HepG2 (cell line): ENCODE data around the gene COPS6. TPM values are rescaled to one million over a fixed set of nuclear protein-coding genes. Genes with fewer than 3 reads are reported as not detected.

Experiments
- ARHGAP35 ChIP-seq: sonication (generic); formaldehyde crosslinking; IDR thresholded peaks from 2 replicates; pipeline ENCODE4 v1.9.0; 2022; ENCODE audit warnings: mild to moderate bottlenecking, inconsistent platforms, moderate library complexity, missing genetic modification reagents, borderline replicate concordance
- ARNT ChIP-seq: fragments of 450-650 bp; IDR thresholded peaks from 2 replicates; pipeline ENCODE4 v1.6.1; 2017
- ATF5 ChIP-seq: sonication (generic); formaldehyde crosslinking; IDR thresholded peaks from 2 replicates; pipeline ENCODE4 v1.4.0; 2020; ENCODE audit warnings: mild to moderate bottlenecking, low read depth, missing genetic modification reagents
- CSRNP2 ChIP-seq: sonication (generic); formaldehyde crosslinking; conservative IDR thresholded peaks from 2 replicates; pipeline ENCODE4 v1.8.0; 2022; ENCODE audit warnings: low read depth, missing genetic modification reagents
- DNMT1 ChIP-seq: sonication (generic); formaldehyde crosslinking; IDR thresholded peaks from 2 replicates; pipeline ENCODE4 v1.5.1; 2020; ENCODE audit warnings: mild to moderate bottlenecking, missing genetic modification reagents
- GATAD1 ChIP-seq: IDR thresholded peaks from 2 replicates; pipeline ENCODE4 v1.6.1; 2016; ENCODE audit warnings: missing genetic modification reagents, missing compliant biosample characterization
- HNF4G ChIP-seq, 2 experiments: sonication (generic) in 1 of 2; formaldehyde crosslinking in 1 of 2; IDR thresholded peaks; 2 replicates each; pipeline versions ENCODE4 v1.4.0 to v1.6.1; 2011 to 2020; ENCODE audit warnings: borderline replicate concordance in 2 of 2, low read depth in 2 of 2, mild to moderate bottlenecking in 2 of 2, low read length in 1 of 2, missing genetic modification reagents in 1 of 2, moderate library complexity in 1 of 2
- MAFG ChIP-seq: sonication (generic); formaldehyde crosslinking; IDR thresholded peaks from 2 replicates; pipeline ENCODE4 v1.5.1; 2020; ENCODE audit warnings: mild to moderate bottlenecking, missing genetic modification reagents
- MZF1 ChIP-seq: sonication (generic); formaldehyde crosslinking; IDR thresholded peaks from 2 replicates; pipeline ENCODE4 v1.8.1; 2023; ENCODE audit warnings: mild to moderate bottlenecking, missing genetic modification reagents, borderline replicate concordance
- NFKBIZ ChIP-seq: IDR thresholded peaks from 2 replicates; pipeline ENCODE4 v1.6.1; 2018; ENCODE audit warnings: missing genetic modification reagents, missing compliant biosample characterization
- NONO ChIP-seq, 2 experiments: fragments of 450-650 bp in 1 of 2; sonication (generic) in 1 of 2; formaldehyde crosslinking in 1 of 2; IDR thresholded peaks in 1 of 2; conservative IDR thresholded peaks in 1 of 2; 2 replicates each; pipeline versions ENCODE4 v1.6.1 to v1.8.0; 2017 to 2022; ENCODE audit warnings: mild to moderate bottlenecking in 1 of 2, missing genetic modification reagents in 1 of 2, moderate library complexity in 1 of 2
- NR2F2 ChIP-seq: IDR thresholded peaks from 2 replicates; pipeline ENCODE4 v1.6.1; 2012; ENCODE audit warnings: low read depth, inconsistent platforms, borderline replicate concordance
- RBM39 ChIP-seq: fragments of 200-400 bp; formaldehyde crosslinking; IDR thresholded peaks from one replicate; pipeline ENCODE4 v1.6.1; 2018; ENCODE audit warnings: antibody characterized with exemption, mild to moderate bottlenecking, low read depth, low read length; ENCODE audit not compliant: poor library complexity, severe bottlenecking
- RXRA ChIP-seq: sonication (generic); formaldehyde crosslinking; IDR thresholded peaks from 2 replicates; pipeline ENCODE4 v1.5.1; 2020; ENCODE audit warnings: missing genetic modification reagents
- ZMYM4 ChIP-seq: sonication (generic); formaldehyde crosslinking; IDR thresholded peaks from 2 replicates; pipeline ENCODE4 v1.8.1; 2023; ENCODE audit warnings: mild to moderate bottlenecking, missing genetic modification reagents
- ZNF12 ChIP-seq: sonication (generic); formaldehyde crosslinking; IDR thresholded peaks from 2 replicates; pipeline ENCODE4 v1.5.0; 2020; ENCODE audit warnings: missing genetic modification reagents
- ZNF713 ChIP-seq: sonication (generic); formaldehyde crosslinking; IDR thresholded peaks from 2 replicates; pipeline ENCODE4 v1.4.0; 2020; ENCODE audit warnings: mild to moderate bottlenecking, missing genetic modification reagents
- ZNF720 ChIP-seq: sonication (generic); formaldehyde crosslinking; IDR thresholded peaks from 2 replicates; pipeline ENCODE4 v1.4.0; 2020; ENCODE audit warnings: missing genetic modification reagents
- ZNF761 ChIP-seq: sonication (generic); formaldehyde crosslinking; conservative IDR thresholded peaks from 2 replicates; pipeline ENCODE4 v1.4.0; 2020; ENCODE audit warnings: mild to moderate bottlenecking, missing genetic modification reagents
- ZNF790 ChIP-seq: sonication (generic); formaldehyde crosslinking; IDR thresholded peaks from 2 replicates; pipeline ENCODE4 v1.8.0; 2022; ENCODE audit warnings: missing genetic modification reagents, mild to moderate bottlenecking, borderline replicate concordance
- ZNF850 ChIP-seq: sonication (generic); formaldehyde crosslinking; conservative IDR thresholded peaks from 2 replicates; pipeline ENCODE4 v1.9.0; 2021; ENCODE audit warnings: mild to moderate bottlenecking, missing genetic modification reagents
- ZSCAN9 ChIP-seq: IDR thresholded peaks from 2 replicates; pipeline ENCODE4 v1.6.1; 2016; ENCODE audit warnings: borderline replicate concordance
- polyA plus RNA-seq, 8 experiments: library from polyadenylated mRNA; depleted of rRNA in 3 of 8; stranded (reverse) in 7 of 8; unstranded in 1 of 8; fragments of >200 nt; fragmentation: Illumina TruSeq in 4 of 8; extraction: Trizol in 4 of 8; gene quantifications; 2 replicates each; pipeline versions ENCODE4 v1.2.1 to v1.2.3, GENCODE V29; 2011 to 2016; ENCODE audit warnings: low read depth in 4 of 8, missing spikeins in 1 of 8, mixed read lengths in 1 of 8; ENCODE audit not compliant: insufficient read depth in 1 of 8
- total RNA-seq, 5 experiments: library from RNA; depleted of rRNA; stranded (reverse); fragments of >200 nt; fragmentation: Illumina TruSeq; extraction: Trizol; gene quantifications; 2 replicates each; pipeline ENCODE4 v1.2.3, GENCODE V29; 2016; ENCODE audit warnings: low read depth in 1 of 5
- TF ChIP-seq, protein P1 (sequence below), 2 experiments: sonication (generic) in 1 of 2; formaldehyde crosslinking in 1 of 2; IDR thresholded peaks; 2 replicates each; pipeline versions ENCODE4 v1.4.0 to v1.6.1; 2018 to 2020; ENCODE audit warnings: missing genetic modification reagents in 2 of 2, borderline replicate concordance in 1 of 2, low read depth in 1 of 2, mild to moderate bottlenecking in 1 of 2, missing biosample characterization in 1 of 2
- TF ChIP-seq, protein P2 (sequence below): sonication (generic); formaldehyde crosslinking; IDR thresholded peaks from 2 replicates; pipeline ENCODE4 v1.9.0; 2021; ENCODE audit warnings: missing genetic modification reagents, mild to moderate bottlenecking, borderline replicate concordance

Gene COPS6
- total and polyA plus RNA-seq, 2 of the 13 experiments (the other 11 are each of a cell fraction or from before 2014, with no cell fraction given): 33.4 to 117 TPM

- TF ChIP-seq DNMT1 (CRISPR knock-in tag) (0 out of 2 replicates have a peak, but pooled peaks have one; percentile 21), CSRNP2 (no peak), GATAD1 (CRISPR knock-in tag) (peak; percentile 96), ARNT (no peak), NONO (IDR thresholded peaks at IDR 0.05) (no peak), NONO (CRISPR knock-in tag; conservative IDR thresholded peaks at IDR 0.05) (peak; percentile 99), HNF4G (IDR thresholded peaks at IDR 0.05; ENCODE audit: borderline replicate concordance, low read depth, low read length) (peak; percentile 58; the same call in 1 of the 2 replicates), HNF4G (CRISPR knock-in tag; IDR thresholded peaks at IDR 0.05; ENCODE audit: borderline replicate concordance, low read depth) (0 out of 2 replicates have a peak, but pooled peaks have one; percentile 41), ZMYM4 (CRISPR knock-in tag) (peak; percentile 86), ZNF713 (no peak), RXRA (CRISPR knock-in tag) (peak; percentile 84), NFKBIZ (CRISPR knock-in tag) (peak; percentile 83), RBM39 (peak; percentile 89), ZNF850 (CRISPR knock-in tag) (0 out of 2 replicates have a peak, but pooled peaks have one; percentile 12), ATF5 (CRISPR knock-in tag) (no peak), ZSCAN9 (CRISPR knock-in tag) (peak; percentile 92), ZNF790 (CRISPR knock-in tag) (0 out of 2 replicates have a peak, but pooled peaks have one; percentile 38), MAFG (peak; percentile 100), ARHGAP35 (no peak; the same call in 1 of the 2 replicates), ZNF12 (CRISPR knock-in tag) (peak; percentile 20; the same call in 1 of the 2 replicates), ZNF761 (CRISPR knock-in tag) (no peak), MZF1 (no peak), ZNF720 (CRISPR knock-in tag) (no peak), NR2F2 (peak; percentile 41; the same call in 1 of the 2 replicates)
- TF ChIP-seq, protein P1, sequence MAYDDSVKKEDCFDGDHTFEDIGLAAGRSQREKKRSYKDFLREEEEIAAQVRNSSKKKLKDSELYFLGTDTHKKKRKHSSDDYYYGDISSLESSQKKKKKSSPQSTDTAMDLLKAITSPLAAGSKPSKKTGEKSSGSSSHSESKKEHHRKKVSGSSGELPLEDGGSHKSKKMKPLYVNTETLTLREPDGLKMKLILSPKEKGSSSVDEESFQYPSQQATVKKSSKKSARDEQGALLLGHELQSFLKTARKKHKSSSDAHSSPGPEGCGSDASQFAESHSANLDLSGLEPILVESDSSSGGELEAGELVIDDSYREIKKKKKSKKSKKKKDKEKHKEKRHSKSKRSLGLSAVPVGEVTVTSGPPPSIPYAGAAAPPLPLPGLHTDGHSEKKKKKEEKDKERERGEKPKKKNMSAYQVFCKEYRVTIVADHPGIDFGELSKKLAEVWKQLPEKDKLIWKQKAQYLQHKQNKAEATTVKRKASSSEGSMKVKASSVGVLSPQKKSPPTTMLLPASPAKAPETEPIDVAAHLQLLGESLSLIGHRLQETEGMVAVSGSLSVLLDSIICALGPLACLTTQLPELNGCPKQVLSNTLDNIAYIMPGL (CRISPR knock-in tag; IDR thresholded peaks at IDR 0.05; ENCODE audit: borderline replicate concordance in 1 of 2, low read depth in 1 of 2): peak; percentile 88 to 95
- TF ChIP-seq, protein P2, sequence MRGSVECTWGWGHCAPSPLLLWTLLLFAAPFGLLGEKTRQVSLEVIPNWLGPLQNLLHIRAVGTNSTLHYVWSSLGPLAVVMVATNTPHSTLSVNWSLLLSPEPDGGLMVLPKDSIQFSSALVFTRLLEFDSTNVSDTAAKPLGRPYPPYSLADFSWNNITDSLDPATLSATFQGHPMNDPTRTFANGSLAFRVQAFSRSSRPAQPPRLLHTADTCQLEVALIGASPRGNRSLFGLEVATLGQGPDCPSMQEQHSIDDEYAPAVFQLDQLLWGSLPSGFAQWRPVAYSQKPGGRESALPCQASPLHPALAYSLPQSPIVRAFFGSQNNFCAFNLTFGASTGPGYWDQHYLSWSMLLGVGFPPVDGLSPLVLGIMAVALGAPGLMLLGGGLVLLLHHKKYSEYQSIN: no peak
These were observed 7.2 kb upstream of the COPS6 start, which contains the start of gene ZNF3 (continued) for GRCh38 chr7:100081535-100082102.
